WTC11 (cell line): ENCODE data around the gene HMGXB3. TPM values are rescaled to one million over a fixed set of nuclear protein-coding genes. Genes with fewer than 3 reads are reported as not detected.

ENCODE experiments used
- ATAC-seq: fragments of 200-7000 bp; cut with Tn5 transposase; 2 replicates; pipeline ENCODE4 v1.10.0; 2021; ENCODE audit warnings: mild to moderate bottlenecking, moderate library complexity
- CTCF ChIA-PET: fragments of 300-600 bp; sonication (Branson Sonifier 250); formaldehyde crosslinking; loops from one replicate; lab custom pipeline; 2021; ENCODE audit warnings: antibody characterized with exemption; lab: Charles Lee
- POLR2A ChIA-PET: fragments of 350-600 bp; sonication (Branson Sonifier 250); formaldehyde crosslinking; loops from one replicate; lab custom pipeline; 2021; ENCODE audit warnings: antibody characterized with exemption; lab: Charles Lee
- DNase-seq: peaks from one replicate; pipeline ENCODE4 v3.0.0; 2021; ENCODE audit warnings: low spot score
- H3K27ac Mint-ChIP-seq: 2 replicates; pipeline ENCODE4 v1.8.0; 2021; ENCODE audit warnings: mixed read lengths
- H3K27me3 Mint-ChIP-seq: 2 replicates; pipeline ENCODE4 v1.8.0; 2021; ENCODE audit warnings: low read depth, mild to moderate bottlenecking, moderate library complexity, mixed read lengths
- H3K36me3 Mint-ChIP-seq: 2 replicates; pipeline ENCODE4 v1.8.0; 2021; ENCODE audit warnings: mixed read lengths
- H3K4me1 Mint-ChIP-seq: 2 replicates; pipeline ENCODE4 v1.8.0; 2022; ENCODE audit warnings: mixed read lengths
- H3K4me3 Mint-ChIP-seq: 2 replicates; pipeline ENCODE4 v1.8.0; 2021; ENCODE audit warnings: mild to moderate bottlenecking, moderate library complexity, mixed read lengths
- H3K9me3 Mint-ChIP-seq: 2 replicates; pipeline ENCODE4 v1.8.0; 2021; ENCODE audit warnings: mixed read lengths
- ATF1 ChIP-seq: sonication (generic); formaldehyde crosslinking; IDR thresholded peaks from 2 replicates; pipeline ENCODE4 v1.8.1; 2023; ENCODE audit warnings: mild to moderate bottlenecking, moderate library complexity, missing genetic modification reagents
- EMX1 ChIP-seq: fragments of 250-450 bp; sonication (Bioruptor Pico); IDR thresholded peaks from 2 replicates; pipeline ENCODE4 v1.8.0; 2021; ENCODE audit warnings: mild to moderate bottlenecking
- FOXP1 ChIP-seq: sonication (generic); formaldehyde crosslinking; IDR thresholded peaks from 2 replicates; pipeline ENCODE4 v1.8.0; 2022; ENCODE audit warnings: missing genetic modification reagents, mild to moderate bottlenecking, moderate library complexity, borderline replicate concordance
- GTF2I ChIP-seq: fragments of 250-450 bp; sonication (Bioruptor Pico); conservative IDR thresholded peaks from 2 replicates; pipeline ENCODE4 v1.4.0; 2021; ENCODE audit warnings: mild to moderate bottlenecking
- IRF2 ChIP-seq: sonication (generic); formaldehyde crosslinking; IDR thresholded peaks from 2 replicates; pipeline ENCODE4 v1.8.0; 2022; ENCODE audit warnings: low read depth, missing genetic modification reagents, borderline replicate concordance
- NR1H2 ChIP-seq: sonication (generic); formaldehyde crosslinking; IDR thresholded peaks from 2 replicates; pipeline ENCODE4 v1.9.0; 2021; ENCODE audit warnings: mild to moderate bottlenecking, moderate library complexity, missing genetic modification reagents
- PRRX2 ChIP-seq: fragments of 250-450 bp; sonication (Bioruptor Pico); IDR thresholded peaks from 2 replicates; pipeline ENCODE4 v1.8.0; 2021; ENCODE audit warnings: mild to moderate bottlenecking
- RELA ChIP-seq: sonication (generic); formaldehyde crosslinking; IDR thresholded peaks from 2 replicates; pipeline ENCODE4 v1.8.1; 2022; ENCODE audit warnings: missing genetic modification reagents, mild to moderate bottlenecking, borderline replicate concordance
- TCF7 ChIP-seq: sonication (generic); formaldehyde crosslinking; IDR thresholded peaks from 2 replicates; pipeline ENCODE4 v1.8.0; 2022; ENCODE audit warnings: mild to moderate bottlenecking, low read depth, missing genetic modification reagents, moderate library complexity
- ZNF232 ChIP-seq: sonication (generic); formaldehyde crosslinking; IDR thresholded peaks from 2 replicates; pipeline ENCODE4 v1.8.0; 2022; ENCODE audit warnings: mild to moderate bottlenecking, missing genetic modification reagents
- ZNF317 ChIP-seq: sonication (generic); formaldehyde crosslinking; IDR thresholded peaks from 2 replicates; pipeline ENCODE4 v1.8.1; 2023; ENCODE audit warnings: low read depth, mild to moderate bottlenecking, moderate library complexity, missing genetic modification reagents, borderline replicate concordance
- total RNA-seq: library from RNA; stranded (reverse); gene quantifications from 3 replicates; pipeline ENCODE4 v1.2.3, GENCODE V29; 2021
- TF ChIP-seq, protein P1 (sequence below): sonication (generic); formaldehyde crosslinking; IDR thresholded peaks from 2 replicates; pipeline ENCODE4 v1.8.1; 2023; ENCODE audit warnings: mild to moderate bottlenecking, missing genetic modification reagents
- TF ChIP-seq, protein P2 (sequence below): sonication (generic); formaldehyde crosslinking; IDR thresholded peaks from 2 replicates; pipeline ENCODE4 v1.8.0; 2022; ENCODE audit warnings: missing genetic modification reagents
- TF ChIP-seq, protein P3 (sequence below): fragments of 250-450 bp; sonication (Bioruptor Pico); IDR thresholded peaks from 2 replicates; pipeline ENCODE4 v1.9.0; 2021; ENCODE audit warnings: mild to moderate bottlenecking
- TF ChIP-seq, protein P4 (sequence below): fragments of 250-450 bp; sonication (Bioruptor Pico); IDR thresholded peaks from 2 replicates; pipeline ENCODE4 v1.9.0; 2021; ENCODE audit warnings: moderate library complexity, mild to moderate bottlenecking, inconsistent platforms, borderline replicate concordance
- TF ChIP-seq, protein P5 (sequence below): fragments of 250-450 bp; sonication (Bioruptor Pico); IDR thresholded peaks from 2 replicates; pipeline ENCODE4 v1.8.0; 2021; ENCODE audit warnings: mild to moderate bottlenecking
- TF ChIP-seq, protein P6 (sequence below): sonication (generic); formaldehyde crosslinking; IDR thresholded peaks from 2 replicates; pipeline ENCODE4 v1.8.0; 2022; ENCODE audit warnings: mild to moderate bottlenecking, missing genetic modification reagents
- TF ChIP-seq, protein P7 (sequence below): sonication (generic); formaldehyde crosslinking; conservative IDR thresholded peaks from 2 replicates; pipeline ENCODE4 v1.8.1; 2023; ENCODE audit warnings: mild to moderate bottlenecking, low read depth, missing genetic modification reagents, moderate library complexity

Gene HMGXB3
- total RNA-seq, 1 experiment from 2014 or later = 31.6 TPM

DNA sequence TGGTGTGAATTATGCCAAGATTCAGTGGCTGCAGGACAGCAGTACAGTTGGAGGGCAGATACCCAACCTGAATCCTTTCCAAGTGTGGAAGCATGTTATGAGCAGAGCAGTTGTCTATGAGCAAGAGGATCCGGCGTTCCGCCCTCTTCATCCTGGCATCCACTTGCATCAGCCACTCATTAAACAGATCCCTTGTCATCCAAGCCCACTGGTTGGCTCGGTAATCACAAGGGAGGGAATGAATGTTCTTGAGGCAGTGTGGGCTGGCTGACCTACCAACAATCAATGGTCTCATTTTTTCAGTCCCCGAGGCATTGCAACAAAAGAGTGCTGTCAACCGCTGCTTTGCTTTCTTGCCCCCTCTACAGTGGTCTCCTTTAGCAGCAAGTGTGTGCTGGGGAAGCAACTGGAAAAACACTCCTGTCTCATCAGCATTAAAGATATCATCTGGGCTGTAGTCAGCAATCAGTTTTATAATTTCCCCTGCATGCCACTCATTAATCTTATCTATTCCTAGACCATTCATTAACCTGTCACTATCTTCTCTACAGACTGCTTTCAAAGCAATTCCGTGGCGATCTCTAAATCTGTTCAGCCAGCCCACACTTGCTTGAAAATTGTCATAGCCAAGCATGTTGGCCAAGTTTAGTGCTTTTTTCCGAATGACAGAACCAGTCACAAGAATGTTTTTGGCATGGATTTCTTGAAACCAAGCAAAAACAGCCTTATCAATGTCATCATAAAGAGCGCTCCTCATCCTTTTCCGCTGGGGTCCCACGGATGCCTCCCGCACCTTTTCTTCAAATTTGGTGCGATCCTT lies 4.9 kb upstream of the HMGXB3 start:
- DNase-seq (no peak), ATAC-seq (no peak)
- H3K36me3 Mint-ChIP-seq = no peaks in the 10 kb centered on the region
- H3K27ac Mint-ChIP-seq = no peak overlapping the region
- no peaks in the 10 kb centered on the region for H3K27me3 Mint-ChIP-seq
- no peak overlapping the region for H3K4me3 Mint-ChIP-seq
- H3K9me3 Mint-ChIP-seq = no peaks in the 10 kb centered on the region
- no peak for TF ChIP-seq FOXP1 (CRISPR knock-in tag)
- TF ChIP-seq, protein P1, sequence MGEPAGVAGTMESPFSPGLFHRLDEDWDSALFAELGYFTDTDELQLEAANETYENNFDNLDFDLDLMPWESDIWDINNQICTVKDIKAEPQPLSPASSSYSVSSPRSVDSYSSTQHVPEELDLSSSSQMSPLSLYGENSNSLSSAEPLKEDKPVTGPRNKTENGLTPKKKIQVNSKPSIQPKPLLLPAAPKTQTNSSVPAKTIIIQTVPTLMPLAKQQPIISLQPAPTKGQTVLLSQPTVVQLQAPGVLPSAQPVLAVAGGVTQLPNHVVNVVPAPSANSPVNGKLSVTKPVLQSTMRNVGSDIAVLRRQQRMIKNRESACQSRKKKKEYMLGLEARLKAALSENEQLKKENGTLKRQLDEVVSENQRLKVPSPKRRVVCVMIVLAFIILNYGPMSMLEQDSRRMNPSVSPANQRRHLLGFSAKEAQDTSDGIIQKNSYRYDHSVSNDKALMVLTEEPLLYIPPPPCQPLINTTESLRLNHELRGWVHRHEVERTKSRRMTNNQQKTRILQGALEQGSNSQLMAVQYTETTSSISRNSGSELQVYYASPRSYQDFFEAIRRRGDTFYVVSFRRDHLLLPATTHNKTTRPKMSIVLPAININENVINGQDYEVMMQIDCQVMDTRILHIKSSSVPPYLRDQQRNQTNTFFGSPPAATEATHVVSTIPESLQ (CRISPR knock-in tag) = no peak
- TF ChIP-seq, protein P2, sequence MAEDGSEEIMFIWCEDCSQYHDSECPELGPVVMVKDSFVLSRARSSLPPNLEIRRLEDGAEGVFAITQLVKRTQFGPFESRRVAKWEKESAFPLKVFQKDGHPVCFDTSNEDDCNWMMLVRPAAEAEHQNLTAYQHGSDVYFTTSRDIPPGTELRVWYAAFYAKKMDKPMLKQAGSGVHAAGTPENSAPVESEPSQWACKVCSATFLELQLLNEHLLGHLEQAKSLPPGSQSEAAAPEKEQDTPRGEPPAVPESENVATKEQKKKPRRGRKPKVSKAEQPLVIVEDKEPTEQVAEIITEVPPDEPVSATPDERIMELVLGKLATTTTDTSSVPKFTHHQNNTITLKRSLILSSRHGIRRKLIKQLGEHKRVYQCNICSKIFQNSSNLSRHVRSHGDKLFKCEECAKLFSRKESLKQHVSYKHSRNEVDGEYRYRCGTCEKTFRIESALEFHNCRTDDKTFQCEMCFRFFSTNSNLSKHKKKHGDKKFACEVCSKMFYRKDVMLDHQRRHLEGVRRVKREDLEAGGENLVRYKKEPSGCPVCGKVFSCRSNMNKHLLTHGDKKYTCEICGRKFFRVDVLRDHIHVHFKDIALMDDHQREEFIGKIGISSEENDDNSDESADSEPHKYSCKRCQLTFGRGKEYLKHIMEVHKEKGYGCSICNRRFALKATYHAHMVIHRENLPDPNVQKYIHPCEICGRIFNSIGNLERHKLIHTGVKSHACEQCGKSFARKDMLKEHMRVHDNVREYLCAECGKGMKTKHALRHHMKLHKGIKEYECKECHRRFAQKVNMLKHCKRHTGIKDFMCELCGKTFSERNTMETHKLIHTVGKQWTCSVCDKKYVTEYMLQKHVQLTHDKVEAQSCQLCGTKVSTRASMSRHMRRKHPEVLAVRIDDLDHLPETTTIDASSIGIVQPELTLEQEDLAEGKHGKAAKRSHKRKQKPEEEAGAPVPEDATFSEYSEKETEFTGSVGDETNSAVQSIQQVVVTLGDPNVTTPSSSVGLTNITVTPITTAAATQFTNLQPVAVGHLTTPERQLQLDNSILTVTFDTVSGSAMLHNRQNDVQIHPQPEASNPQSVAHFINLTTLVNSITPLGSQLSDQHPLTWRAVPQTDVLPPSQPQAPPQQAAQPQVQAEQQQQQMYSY (CRISPR knock-in tag) = no peak
- CTCF ChIA-PET = no interaction called here
- peaks cover 12% of the 10 kb centered on the region for H3K4me1 Mint-ChIP-seq
- POLR2A ChIA-PET = no interaction called here

DNA sequence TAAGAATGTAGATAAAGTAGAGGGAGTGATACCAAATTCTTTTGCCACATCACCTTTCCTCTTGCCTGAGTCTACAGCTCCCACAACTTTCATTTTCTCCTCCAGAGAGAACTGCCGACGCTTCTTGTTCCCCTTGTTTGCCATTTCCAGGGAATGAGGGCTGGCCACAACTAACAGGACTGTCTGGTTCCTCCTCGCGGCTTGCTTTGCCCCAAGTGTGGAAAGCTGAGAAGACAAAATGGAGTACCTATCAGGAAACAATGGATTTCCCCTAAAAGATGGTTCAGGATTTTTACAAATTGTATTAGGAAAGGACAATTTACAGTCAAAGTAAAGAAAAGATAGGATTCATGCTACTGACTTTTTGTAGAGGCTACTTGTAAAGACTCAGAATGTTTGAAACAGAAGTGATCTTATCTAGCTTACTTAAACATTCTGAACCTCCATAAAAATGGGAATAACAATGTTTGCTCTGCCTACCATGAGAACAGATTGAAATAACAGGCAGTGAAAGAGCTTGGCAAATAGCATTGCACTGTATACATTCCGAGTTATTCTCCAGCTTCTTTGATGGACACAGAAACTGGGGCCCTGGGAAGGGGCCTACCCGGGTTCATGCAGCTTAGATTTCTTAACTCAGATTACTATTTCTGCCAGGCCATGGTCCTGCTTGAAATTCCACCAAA lies 4.2 kb upstream of the HMGXB3 start:
- ChIA-PET CTCF (no interaction called here), POLR2A (no interaction called here)
- no peak for ATAC-seq
- Mint-ChIP-seq H3K27ac (no peak overlapping the region), H3K27me3 (no peaks in the 10 kb centered on the region), H3K4me3 (no peak overlapping the region), H3K36me3 (no peaks in the 10 kb centered on the region), H3K9me3 (no peaks in the 10 kb centered on the region), H3K4me1 (peaks cover 12% of the 10 kb centered on the region)
- DNase-seq = no peak
- TF ChIP-seq, protein P3, sequence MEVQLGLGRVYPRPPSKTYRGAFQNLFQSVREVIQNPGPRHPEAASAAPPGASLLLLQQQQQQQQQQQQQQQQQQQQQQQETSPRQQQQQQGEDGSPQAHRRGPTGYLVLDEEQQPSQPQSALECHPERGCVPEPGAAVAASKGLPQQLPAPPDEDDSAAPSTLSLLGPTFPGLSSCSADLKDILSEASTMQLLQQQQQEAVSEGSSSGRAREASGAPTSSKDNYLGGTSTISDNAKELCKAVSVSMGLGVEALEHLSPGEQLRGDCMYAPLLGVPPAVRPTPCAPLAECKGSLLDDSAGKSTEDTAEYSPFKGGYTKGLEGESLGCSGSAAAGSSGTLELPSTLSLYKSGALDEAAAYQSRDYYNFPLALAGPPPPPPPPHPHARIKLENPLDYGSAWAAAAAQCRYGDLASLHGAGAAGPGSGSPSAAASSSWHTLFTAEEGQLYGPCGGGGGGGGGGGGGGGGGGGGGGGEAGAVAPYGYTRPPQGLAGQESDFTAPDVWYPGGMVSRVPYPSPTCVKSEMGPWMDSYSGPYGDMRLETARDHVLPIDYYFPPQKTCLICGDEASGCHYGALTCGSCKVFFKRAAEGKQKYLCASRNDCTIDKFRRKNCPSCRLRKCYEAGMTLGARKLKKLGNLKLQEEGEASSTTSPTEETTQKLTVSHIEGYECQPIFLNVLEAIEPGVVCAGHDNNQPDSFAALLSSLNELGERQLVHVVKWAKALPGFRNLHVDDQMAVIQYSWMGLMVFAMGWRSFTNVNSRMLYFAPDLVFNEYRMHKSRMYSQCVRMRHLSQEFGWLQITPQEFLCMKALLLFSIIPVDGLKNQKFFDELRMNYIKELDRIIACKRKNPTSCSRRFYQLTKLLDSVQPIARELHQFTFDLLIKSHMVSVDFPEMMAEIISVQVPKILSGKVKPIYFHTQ (CRISPR knock-in tag) = no peak
- TF ChIP-seq NR1H2 = no peak
- no peak for TF ChIP-seq EMX1
- no peak for TF ChIP-seq ZNF232 (CRISPR knock-in tag)
- TF ChIP-seq, protein P4, sequence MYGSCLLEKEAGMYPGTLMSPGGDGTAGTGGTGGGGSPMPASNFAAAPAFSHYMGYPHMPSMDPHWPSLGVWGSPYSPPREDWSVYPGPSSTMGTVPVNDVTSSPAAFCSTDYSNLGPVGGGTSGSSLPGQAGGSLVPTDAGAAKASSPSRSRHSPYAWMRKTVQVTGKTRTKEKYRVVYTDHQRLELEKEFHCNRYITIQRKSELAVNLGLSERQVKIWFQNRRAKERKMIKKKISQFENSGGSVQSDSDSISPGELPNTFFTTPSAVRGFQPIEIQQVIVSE (CRISPR knock-in tag) = no peak
- no peak for TF ChIP-seq ZNF317 (CRISPR knock-in tag)
- no peak for TF ChIP-seq GTF2I (CRISPR knock-in tag)
- no peak for TF ChIP-seq IRF2
- TF ChIP-seq PRRX2 = no peak
- no peak for TF ChIP-seq ATF1 (CRISPR knock-in tag)
- TF ChIP-seq, protein P5, sequence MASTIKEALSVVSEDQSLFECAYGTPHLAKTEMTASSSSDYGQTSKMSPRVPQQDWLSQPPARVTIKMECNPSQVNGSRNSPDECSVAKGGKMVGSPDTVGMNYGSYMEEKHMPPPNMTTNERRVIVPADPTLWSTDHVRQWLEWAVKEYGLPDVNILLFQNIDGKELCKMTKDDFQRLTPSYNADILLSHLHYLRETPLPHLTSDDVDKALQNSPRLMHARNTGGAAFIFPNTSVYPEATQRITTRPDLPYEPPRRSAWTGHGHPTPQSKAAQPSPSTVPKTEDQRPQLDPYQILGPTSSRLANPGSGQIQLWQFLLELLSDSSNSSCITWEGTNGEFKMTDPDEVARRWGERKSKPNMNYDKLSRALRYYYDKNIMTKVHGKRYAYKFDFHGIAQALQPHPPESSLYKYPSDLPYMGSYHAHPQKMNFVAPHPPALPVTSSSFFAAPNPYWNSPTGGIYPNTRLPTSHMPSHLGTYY (CRISPR knock-in tag) = no peak
- TF ChIP-seq RELA (CRISPR knock-in tag) = no peak
- TF ChIP-seq, protein P6, sequence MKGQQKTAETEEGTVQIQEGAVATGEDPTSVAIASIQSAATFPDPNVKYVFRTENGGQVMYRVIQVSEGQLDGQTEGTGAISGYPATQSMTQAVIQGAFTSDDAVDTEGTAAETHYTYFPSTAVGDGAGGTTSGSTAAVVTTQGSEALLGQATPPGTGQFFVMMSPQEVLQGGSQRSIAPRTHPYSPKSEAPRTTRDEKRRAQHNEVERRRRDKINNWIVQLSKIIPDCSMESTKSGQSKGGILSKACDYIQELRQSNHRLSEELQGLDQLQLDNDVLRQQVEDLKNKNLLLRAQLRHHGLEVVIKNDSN (CRISPR knock-in tag) = no peak
- TF ChIP-seq, protein P7, sequence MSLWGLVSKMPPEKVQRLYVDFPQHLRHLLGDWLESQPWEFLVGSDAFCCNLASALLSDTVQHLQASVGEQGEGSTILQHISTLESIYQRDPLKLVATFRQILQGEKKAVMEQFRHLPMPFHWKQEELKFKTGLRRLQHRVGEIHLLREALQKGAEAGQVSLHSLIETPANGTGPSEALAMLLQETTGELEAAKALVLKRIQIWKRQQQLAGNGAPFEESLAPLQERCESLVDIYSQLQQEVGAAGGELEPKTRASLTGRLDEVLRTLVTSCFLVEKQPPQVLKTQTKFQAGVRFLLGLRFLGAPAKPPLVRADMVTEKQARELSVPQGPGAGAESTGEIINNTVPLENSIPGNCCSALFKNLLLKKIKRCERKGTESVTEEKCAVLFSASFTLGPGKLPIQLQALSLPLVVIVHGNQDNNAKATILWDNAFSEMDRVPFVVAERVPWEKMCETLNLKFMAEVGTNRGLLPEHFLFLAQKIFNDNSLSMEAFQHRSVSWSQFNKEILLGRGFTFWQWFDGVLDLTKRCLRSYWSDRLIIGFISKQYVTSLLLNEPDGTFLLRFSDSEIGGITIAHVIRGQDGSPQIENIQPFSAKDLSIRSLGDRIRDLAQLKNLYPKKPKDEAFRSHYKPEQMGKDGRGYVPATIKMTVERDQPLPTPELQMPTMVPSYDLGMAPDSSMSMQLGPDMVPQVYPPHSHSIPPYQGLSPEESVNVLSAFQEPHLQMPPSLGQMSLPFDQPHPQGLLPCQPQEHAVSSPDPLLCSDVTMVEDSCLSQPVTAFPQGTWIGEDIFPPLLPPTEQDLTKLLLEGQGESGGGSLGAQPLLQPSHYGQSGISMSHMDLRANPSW (CRISPR knock-in tag) = no peak
- no peak for TF ChIP-seq TCF7 (CRISPR knock-in tag)
